GM18858 (cell line): ENCODE results near the gene ZDHHC19.
"Not testable (repeated sequence)": the region's sequence is repeated elsewhere in the genome, so short reads cannot be mapped to it uniquely, and the experiment has no call there.

Source experiments
- ATAC-seq: cut with Tn5 transposase; IDR thresholded peaks from one replicate; pipeline ENCODE4 v1.9.1; 2021; ENCODE audit not compliant: unreplicated experiment

ZDHHC19 gene

DNA sequence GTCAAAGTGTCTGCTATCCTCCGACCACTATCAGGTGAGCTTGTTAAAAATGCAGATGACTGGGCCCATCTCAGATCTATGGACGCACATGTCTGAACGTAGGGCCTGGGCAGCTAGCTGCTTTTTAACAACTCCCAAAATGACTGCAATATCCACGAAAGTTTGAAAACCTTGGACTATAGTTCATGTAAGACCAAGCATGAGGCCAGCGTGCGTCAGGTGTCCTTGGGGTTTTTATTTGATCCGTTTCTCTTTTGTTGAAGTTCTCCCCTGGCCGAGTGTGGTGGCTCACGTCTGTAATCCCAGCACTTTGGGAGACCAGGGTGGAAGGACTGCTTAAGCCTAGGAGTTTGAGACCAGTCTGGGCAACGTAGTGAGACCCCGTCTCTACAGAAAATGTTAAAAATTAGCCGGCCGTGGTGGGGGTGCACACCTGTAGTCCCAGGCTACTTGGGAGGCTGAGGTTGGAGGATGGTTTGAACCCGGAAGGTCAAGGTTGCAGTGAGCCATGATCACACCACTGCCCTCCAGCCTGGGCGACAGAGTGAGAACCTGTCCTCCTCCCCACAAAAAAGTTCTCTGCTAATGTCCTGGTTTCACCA lies 14.7 kb upstream of the ZDHHC19 start:
- ATAC-seq: no peak

DNA sequence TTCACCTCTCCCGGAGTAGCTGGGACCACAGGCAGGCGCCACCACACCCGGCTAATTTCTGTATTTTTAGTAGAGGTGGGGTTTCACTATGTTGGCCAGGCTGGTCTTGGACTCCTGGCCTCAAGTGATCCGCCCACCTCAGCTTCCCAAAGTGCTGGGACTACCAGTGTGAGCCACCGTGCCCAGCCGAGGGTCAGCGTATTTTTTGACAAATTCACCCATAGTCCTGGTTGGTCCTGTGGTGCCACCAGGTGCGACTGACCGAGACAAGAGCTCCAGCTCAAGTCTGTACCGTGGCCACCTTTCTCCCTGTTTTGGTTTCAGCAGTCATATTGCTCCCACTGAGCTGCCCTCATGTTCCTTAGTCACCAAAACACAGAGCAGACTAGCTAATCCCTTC lies 13.9 kb upstream of the ZDHHC19 start:
- no peak for ATAC-seq

DNA sequence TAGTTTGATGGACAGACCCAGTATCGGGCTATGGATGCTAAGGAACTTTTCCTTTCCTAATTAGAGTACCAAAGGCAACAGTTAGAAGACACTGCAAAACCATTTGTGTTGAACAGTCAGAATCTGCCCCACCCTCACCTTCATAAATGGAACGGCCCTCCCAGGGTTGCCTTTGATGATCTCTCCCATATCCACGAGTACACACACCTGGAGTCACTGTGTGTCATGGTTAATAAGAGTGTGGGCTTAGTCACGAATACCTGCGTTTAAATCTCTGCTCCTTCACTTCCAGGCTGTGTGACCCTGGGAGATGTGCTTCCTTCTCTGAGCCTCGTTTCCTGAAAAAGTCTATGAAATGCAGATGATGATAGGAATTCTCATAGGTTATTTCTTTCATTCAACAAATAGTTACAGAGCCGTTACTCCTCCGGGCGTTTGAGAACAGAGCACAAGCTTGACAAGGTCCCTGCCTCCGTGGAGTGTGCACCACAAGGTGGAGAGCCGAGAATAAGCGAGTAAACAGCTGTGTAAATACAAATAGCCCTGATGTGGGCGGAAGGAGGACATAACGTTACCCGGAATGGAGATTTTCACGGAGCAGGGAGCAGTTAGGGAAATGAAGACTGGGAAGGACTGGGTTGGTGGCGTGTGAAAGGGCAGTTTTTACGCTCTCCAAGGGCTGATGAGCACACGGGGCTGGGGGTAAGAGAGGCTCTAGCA lies 11.8 kb upstream of the ZDHHC19 start:
- ATAC-seq: no peak

DNA sequence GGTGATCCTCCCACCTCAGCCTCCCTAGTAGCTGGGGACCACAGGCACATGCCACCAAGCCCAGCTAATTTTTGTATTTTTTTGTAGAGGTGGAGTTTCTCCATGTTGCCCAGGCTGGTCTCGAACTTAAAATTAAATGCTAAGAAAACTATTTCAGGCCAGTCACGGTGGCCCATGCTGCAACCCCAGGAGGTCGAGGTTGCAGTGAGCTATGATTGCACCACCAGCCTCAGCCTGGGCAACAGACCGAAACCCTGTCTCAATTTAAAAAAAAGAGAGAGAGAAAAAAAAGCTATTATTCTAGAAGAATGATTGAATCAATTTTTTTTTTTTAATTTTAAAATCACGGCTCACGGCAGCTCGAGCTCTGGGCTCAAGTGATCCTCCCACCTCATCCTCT lies 9.8 kb upstream of the ZDHHC19 start:
- ATAC-seq: no peak

DNA sequence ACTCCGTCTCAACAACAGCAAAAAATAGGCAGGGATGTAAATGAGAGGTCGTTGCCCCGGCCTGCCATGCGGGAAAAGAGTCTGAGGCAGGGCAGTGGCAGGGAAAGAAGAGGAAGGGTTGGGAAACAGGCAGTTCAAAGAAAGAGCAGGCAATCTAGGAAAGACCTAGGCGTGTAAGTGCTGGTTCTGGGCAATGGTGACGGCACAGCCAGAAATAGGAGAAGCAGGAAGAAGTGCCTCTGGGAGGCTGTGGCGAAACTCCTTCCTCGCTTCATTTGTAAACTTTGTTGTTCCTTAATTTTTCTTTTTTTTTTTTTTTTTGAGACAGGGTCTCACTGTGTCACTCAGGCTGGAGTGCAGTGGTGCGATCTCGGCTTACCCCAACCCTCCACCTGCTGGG lies 9.4 kb upstream of the ZDHHC19 start:
- no peak for ATAC-seq

DNA sequence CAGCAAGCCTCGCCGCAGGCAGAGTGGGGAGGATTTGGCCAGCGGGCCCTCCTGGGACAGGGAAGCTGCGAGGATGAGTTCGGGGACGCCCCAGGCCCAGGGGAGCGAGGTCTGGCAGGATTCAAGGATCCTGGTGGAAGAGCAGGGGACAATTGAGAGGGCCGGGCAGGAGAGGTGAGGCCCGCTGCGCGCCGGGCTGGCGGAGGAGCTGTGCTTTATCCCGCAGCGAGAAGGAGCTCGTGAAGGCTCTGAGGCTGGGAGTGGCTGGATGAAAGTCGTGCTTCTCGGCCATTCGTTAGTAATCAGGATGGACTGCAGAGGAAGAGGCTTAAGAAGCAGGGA lies 8.7 kb upstream of the ZDHHC19 start:
- no peak for ATAC-seq

DNA sequence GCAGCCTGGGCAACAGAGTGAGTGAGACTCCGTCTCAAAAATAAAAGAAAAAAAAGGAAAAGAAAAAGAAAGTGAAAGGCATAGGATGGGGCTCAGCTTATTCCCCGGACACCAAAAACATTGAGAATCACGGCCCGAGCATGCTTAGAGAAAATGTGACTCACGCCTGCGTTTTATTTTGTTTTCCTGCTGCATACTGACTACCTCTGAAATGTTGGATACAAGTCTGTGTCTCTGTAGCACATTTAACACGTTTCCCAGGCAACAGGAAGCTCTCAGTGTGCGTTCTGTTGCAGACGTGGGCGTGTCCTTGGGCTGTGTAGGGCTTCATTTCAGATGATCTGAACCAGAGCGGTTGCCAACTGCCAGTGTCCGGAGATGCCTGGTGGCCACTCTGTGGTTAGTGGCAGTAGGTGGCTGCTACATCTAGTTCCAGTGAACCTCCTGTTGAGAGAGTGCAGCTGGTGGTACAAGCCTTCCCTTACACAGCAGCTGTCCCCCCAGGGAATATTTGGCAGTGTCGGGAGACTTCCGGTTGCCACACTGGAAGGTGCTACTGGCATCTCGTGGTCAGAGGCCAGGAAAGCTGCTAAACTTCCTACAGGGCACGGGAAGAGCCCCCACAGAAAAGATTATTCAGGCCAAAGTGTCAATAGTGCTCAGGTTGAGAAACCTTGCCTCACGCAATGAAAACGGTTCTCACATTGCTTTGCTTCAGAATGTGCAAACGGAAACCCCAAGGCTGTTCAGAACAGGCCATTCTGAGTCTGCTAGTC lies 8.2 kb upstream of the ZDHHC19 start:
- no peak for ATAC-seq

DNA sequence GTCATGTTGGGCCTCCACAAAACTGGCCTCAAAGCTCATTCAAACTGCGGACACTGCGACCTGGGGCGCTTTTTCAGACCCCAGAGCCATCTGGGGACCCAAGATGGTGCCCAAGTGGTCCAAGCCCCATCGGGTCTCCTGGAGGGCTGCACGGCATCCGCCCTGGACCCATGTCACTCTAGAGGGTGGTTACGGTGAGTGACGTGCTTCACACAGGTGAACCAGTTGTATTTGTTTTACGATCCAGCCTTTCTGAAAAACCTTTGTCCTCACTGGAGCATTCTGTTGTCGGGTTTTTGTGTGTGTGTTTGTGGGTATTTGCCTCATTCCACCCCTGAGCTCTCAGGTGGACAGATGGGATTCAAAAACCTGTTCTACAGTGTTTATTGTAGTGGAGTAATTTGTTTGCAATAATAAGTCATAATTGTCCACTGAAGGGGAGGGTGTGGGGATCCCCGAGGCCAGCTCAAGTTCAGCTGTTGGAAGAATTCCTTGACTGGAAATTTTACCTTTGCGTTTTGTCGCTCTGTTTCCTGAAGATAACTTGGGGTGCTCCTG lies 7.0 kb upstream of the ZDHHC19 start:
- no peak for ATAC-seq

DNA sequence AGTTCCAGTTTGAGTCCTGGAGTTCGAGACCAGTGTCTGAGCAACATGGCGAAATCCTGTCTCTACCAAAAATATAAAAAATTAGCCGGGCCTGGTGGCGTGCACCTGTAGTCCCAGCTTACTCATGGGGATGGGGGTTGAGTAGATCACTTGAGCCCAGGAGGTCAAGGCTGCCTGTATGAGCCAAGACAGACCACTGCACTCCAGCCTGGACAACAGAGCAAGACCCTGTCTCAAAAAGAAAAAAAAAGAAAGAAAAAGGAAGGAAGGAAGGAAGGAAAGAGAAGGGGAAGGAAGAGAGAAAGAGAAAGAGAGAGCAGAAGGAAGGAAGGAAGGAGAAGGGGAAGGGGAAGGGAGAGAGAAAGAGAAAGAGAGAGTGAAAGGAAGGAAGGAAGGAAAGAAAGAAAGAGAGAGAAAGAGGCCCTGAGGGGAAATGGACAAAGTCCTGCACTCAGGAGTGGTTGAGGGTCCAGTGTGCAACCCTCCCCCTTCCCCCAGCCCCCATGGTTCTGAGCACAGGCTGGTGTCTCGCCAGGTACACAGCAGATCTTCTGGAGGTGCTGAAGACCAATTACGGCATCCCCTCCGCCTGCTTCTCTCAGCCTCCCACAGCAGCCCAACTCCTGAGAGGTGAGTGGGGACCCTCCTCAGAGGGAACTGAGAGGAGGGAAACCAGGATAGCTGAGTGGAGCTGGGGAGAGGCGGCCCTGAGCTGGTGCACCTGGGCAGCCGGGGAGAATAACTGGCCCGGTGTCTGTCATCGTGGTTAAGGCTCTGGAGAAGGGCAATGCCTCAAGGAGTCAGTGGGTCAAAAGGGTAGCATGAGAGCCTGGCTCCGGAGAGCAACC lies 6.3 kb upstream of the ZDHHC19 start:
- no peak for ATAC-seq

DNA sequence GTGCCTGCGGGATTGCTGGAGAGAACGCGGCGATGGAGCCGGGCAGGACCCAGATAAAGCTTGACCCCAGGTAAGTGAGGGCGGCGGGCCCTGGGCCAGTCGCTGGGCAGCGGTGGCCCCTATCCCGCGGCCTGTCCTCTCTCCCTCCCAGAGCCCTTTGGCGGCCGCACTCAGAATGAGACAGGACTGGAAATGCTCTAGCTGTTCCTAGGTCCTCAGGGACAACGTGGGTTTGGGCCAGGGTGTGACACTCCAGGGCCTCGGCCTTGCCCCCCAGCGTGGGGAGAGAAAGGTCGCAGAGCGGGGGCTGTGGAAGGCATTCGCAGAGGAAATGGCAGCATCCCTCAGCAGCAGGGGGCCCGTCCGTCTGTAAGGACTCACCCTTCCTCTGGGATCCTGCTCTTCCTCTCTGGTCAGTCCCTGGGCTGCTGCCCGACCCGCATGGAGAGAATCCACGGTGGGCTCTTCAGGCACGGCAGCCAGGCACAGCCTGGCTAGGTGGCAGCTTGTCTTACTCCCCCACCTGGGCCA lies 5.5 kb upstream of the ZDHHC19 start:
- no peak for ATAC-seq

DNA sequence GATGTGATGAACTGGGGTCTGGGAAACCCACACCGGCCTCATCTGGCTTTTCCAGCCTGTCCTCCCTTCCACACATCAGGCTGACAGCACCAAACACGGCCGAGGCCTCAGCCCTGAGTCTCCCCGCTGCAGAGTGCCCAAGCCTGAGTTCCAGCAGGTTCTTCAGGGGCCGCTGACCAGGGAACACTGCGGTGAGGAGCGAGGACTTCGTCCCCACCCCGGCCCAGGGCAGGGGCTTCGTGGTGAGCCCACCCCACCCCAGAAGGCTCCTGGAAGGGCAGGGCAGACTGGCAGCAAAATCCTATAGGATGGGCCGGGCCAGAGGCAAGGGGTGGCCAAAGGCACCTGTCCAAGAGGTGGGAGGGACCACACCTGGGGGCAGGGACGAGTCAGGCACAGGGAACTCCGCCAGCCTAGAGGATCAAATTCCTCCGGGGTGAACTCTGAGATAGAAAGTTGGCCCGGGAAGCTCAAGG lies 4.9 kb upstream of the ZDHHC19 start, which contains the start of gene SLC51A:
SLC51A (plus strand) TSS at position 446 of the 476 bp plus-strand sequence. CDS start 179 bp downstream, outside the sequence.
- no peak for ATAC-seq

DNA sequence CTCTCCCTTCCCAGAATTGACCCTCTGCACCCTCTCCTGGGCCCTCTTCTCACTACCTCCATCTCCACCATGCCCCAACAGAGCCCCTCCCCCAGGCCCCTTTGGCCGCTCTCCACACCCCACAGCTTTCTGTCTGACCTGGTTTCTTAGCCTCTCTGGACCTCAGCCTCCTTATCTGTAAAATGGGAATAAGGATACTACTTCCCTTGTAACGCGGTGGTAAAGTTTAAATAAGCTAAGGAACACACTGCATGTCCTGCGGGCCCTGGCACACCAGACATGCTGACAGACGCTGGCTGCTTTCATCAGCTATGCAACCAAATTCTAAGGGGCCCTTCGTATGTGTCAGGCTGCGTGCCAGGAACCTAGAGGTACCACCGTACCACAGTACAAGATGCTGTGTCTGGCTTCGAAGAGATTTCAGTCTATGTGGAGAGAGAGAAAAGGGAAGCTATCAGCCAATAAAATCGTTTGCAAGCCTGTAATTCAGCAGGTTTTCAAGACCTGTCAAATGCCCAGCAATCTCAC lies 4.4 kb upstream of the ZDHHC19 start:
- ATAC-seq: no peak

DNA sequence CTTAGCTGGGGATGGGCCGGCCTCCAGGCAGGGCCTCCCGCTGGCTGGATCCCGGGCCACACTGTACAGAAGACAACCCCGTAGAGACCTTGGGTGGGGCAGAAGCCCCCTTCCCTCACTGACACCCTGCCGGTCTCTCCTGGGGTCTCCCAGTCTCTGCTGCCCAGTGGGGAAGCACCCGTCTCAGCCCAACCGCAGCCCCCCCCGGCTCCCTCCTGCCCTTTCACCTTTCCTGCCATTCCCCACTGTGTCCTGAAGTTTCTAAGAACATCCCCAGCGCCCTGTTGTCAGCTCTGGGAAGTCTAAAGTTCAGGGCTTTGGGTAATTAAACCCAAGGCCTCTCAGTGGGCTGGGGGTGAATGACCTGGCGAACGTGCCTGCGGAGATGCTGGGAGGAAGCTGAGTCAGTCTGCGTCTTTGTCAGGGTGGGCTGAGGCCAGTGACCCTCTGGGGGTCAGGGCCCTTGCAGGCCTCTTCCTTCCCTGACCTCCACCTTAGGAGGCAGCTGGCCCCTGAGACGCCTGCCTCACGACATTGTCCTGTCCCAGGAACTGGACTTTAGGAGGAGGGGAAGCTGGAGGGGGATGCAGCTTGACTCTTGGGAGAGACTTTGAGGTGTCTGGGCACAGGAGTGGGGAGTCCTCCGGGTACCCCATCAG lies 3.7 kb upstream of the ZDHHC19 start:
- ATAC-seq: no peak

DNA sequence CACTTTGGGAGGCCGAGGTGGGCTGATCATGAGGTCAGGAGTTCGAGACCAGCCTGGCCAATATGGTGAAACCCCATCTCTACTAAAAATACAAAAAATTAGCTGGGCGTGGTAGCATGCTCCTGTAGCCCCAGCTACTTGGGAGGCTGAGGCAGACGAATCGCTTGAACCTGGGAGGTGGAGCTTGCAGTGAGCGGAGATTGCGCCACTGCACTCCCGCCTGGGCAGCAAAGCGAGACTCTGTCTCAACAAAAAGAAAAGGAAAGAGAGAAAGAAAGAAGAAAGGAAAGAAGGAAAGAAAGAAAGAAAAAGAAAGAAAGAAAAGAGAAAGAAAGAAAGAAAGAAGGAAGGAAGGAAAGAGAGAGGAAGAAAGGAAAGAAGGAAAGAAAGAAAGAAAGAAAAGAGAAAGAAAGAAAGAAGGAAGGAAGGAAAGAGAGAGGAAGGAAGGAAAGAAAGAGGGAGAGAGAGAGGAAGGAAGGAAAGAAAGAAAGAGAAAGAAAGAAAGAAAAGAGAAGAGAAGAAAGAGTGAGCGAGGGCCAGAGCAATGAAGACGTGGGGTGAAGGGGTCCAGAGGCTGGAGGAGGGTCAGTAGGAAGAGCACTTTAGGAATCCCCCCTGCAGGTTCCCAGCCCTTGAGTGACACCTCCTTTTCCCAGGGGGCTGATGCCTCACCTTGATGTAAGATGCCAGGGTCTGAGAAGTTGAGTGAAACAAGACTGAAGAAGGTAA lies 1.1 kb downstream of the ZDHHC19 start:
- ATAC-seq: not testable (repeated sequence)

DNA sequence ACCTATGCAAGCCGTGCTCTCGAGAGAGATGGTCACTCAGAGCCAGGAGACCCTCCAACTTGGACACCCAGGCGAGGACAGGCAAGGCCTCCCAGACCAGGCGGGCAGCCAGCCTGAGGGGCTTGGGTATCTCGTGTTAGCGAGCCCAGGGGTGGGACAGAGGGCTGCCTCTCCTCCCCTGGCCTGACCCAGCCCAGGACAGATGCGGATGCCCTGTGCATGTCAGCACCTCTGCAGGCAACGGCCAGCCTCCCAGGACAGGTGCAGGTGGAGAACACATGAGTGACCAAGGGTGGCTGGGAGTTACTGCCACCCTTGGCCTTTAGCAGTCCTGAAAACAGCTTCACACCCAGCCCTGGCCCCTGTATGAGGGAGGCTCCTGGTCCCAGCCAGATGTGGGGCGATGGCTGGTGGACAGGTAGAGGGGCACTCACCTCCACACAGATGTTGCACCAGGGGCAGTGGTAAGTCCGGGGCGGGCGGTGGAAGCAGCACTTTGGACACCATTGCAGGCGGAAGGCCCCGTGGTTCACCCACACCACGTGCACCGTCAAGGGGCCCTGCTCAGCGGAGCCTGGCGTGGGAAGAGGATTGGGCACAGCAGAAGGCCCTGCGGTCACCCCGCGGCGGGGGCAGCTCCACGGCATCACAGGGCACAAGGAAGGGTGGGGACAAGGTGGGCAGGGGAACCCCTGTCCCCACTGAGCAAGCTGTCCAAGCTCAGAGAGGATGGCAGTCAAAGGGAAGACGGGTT lies 2.1 kb downstream of the ZDHHC19 start:
- no peak for ATAC-seq

DNA sequence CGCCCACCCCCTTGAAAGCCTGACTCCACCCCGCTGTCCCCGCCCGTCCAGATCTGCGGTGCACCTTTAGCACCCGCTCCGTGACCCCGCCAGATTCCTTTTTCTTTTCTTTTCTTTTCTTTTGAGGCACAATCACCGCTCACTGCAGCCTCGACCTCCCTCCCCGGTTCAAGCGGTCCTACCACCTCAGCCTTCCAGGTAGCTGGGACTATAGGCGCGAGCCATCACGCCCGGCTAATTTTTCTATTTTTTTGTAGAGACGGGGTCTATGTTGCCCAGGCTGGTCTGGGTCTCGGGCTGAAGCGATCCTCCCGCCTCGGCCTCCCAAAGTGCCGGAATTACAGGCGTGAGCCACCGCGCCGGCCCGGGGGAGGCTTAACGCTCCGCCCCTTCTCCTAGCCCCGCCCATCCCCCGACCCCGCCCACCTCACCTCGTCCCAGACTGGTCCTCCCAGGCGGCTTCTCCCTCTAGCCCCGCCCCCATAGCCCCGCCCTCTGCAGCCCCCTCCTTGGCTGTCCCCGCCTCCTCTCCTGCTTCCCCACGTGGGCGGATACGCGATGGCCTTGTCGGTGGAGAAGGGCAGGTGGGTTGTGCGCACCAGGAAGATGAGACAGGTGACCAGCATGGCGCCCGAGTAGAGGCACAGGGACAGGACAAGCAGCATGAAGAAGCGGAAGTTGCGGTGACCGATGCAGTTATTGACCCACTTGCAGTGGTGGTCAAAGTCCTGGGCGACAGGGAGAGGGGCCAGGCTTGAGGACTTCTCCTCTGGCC lies 3.2 kb downstream of the ZDHHC19 start:
- ATAC-seq: no peak

DNA sequence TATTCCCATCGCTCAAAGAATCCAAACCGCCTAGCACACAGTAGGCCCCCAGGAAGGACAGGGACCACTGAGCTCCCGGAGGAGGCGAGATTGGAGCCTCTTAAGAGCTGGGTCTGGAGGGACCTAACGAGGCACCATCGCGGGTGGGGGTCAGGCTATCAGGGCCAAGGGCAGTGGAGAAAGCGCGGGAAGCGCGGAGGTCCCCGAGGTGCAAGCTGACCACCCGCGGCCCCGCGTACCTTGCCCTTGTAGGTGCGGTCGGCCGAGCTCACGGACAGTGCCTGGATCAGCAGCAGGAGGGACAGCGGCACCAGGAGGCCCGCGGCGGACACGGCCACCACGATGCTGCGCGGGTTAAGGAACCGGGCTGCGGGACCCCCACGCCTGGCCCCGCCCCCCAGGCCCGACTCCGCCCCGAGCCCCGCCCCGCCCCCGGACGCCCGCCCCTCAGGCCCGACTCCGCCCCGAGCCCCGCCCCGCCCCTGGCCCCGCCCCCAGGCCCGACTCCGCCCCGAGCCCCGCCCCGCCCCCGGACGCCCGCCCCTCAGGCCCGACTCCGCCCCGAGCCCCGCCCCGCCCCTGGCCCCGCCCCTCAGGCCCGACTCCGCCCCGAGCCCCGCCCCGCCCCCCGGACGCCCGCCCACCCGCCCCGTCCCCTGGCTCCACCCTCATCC lies 3.9 kb downstream of the ZDHHC19 start:
- no peak for ATAC-seq
